SK-N-SH treated with all-trans-retinoic acid at 6 μM for 48 hours (cell line): ENCODE measurements around the gene MRPL19.

Experiments
- BACH2 ChIP-seq: fragments of 250-450 bp; sonication (Bioruptor Pico); IDR thresholded peaks from 2 replicates; pipeline ENCODE4 v1.9.0; 2021; ENCODE audit warnings: mild to moderate bottlenecking, borderline replicate concordance
- ZC3H10 ChIP-seq: fragments of 250-450 bp; sonication (Bioruptor Pico); IDR thresholded peaks from 2 replicates; pipeline ENCODE4 v1.5.1; 2021; ENCODE audit warnings: mild to moderate bottlenecking, moderate library complexity
- ZFP30 ChIP-seq: fragments of 450-650 bp; formaldehyde crosslinking; IDR thresholded peaks from 2 replicates; pipeline ENCODE4 v1.5.0; 2022; ENCODE audit warnings: mild to moderate bottlenecking, moderate library complexity
- TF ChIP-seq, protein P1 (sequence below): fragments of 250-450 bp; sonication (Bioruptor Pico); IDR thresholded peaks from 2 replicates; pipeline ENCODE4 v1.8.0; 2020; ENCODE audit warnings: mild to moderate bottlenecking, moderate library complexity, borderline replicate concordance

DNA sequence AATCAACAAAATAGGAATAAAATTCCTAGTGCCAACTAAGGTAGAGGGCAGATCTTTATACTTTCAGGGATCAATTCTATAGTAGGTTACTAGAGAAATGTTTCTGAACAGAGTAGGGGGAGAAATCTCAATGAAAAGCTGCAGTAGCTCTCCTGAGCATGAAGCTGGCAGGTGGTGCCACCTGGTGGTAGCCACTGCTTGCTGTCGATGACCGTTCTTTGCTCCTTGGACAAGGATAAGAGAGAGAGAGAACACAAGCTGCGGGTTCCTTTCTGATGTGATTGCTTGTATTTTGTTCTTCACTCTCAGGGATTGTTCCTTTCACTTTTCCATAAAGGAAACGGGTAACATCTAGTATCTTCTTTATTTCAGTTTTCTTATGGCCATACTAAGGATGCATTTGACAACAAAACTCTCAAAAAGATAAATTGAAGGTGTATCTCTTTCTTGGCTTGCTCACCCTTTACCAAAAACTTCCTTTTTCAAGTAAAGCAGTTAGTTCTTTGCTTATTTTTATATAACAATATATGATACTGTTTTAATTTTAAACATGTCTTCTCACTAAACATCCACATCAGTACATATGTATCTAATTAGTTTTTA lies 18.6 kb upstream of the MRPL19 start:
- no peak for TF ChIP-seq ZFP30 (CRISPR knock-in tag)
- TF ChIP-seq ZC3H10 (CRISPR knock-in tag) = no peak
- TF ChIP-seq, protein P1, sequence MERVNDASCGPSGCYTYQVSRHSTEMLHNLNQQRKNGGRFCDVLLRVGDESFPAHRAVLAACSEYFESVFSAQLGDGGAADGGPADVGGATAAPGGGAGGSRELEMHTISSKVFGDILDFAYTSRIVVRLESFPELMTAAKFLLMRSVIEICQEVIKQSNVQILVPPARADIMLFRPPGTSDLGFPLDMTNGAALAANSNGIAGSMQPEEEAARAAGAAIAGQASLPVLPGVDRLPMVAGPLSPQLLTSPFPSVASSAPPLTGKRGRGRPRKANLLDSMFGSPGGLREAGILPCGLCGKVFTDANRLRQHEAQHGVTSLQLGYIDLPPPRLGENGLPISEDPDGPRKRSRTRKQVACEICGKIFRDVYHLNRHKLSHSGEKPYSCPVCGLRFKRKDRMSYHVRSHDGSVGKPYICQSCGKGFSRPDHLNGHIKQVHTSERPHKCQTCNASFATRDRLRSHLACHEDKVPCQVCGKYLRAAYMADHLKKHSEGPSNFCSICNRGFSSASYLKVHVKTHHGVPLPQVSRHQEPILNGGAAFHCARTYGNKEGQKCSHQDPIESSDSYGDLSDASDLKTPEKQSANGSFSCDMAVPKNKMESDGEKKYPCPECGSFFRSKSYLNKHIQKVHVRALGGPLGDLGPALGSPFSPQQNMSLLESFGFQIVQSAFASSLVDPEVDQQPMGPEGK = no peak
- TF ChIP-seq BACH2 (CRISPR knock-in tag) = no peak
